NOMO-1 treated with dmso at 0.1 percent for 144 hours (cell line): Measurements from ENCODE around the gene ROM1.
"Not testable (repeated sequence)": the region's sequence is repeated elsewhere in the genome, so short reads cannot be mapped to it uniquely, and the experiment has no call there.

ENCODE experiments used
- DNase-seq: peaks from one replicate; lab custom pipeline; 2025; ENCODE audit not compliant: unreplicated experiment; lab: John Stamatoyannopoulos, UW

ROM1 gene

DNA sequence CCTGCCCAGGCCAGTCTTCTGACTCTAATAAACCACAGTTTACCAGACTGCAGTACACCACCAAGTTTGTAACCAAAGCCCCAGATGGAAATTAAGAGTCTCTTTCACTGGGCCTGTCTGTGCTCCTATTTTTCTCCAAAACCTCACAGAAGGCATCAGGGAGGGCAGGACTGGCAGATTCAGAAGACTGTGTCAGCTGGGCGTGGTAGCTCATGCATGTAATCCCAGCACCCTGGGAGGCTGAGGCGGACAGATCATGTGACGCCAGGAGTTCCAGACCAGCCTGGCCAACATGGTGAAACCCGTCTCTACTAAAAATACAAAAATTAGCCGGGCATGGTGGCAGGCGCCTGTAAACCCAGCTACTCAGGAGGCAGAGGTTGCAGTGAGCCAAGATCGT lies 27.7 kb upstream of the ROM1 start:
- DNase-seq, result not testable (repeated sequence)

- DNase-seq, result no peak
Measured at GRCh38 chr11:62588966-62589637, 24.0 kb upstream of the ROM1 start.

DNA sequence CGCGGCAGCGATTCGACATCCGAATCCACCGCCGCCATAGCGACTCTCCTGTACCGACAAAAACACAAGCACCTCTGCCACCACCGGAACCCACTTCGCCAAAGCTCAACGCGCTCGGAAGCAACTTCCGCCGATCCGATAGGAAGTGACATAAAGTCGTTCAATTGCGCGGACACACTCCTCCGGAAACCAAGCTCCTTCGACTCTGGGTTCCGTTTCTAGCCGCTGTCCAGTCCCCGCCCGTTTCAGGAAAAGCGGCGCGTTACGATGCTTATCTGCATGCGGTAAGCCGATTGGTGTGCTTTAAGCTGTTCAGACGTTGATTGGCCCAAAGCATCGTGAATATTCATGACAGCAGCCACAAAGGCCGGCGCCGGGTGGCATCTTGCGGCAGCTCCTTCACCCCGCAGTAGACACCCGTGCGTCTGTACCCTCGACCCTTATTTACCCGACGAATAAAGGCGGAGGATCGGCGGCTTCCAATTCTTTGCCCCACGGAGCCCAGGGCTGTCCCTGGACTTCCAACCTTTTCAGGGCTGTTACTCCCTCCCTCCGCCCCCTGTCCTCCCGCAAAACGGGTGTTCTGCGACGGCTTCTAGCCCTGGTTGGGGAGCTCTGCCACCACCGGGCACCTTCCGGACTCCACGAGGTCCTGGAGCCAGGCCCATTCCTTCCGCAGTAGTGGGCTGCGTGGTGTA lies 21.5 kb upstream of the ROM1 start, which contains the start of gene TUT1:
Gene TUT1 (minus strand): TSS at position 76 of the 698 bp plus-strand sequence. CDS start 38 bp downstream, at position 38.
- DNase-seq, result peak; percentile 99

GRCh38 chr11:62592146-62592815 lies 20.8 kb upstream of the ROM1 start:
- no peak for DNase-seq

DNA sequence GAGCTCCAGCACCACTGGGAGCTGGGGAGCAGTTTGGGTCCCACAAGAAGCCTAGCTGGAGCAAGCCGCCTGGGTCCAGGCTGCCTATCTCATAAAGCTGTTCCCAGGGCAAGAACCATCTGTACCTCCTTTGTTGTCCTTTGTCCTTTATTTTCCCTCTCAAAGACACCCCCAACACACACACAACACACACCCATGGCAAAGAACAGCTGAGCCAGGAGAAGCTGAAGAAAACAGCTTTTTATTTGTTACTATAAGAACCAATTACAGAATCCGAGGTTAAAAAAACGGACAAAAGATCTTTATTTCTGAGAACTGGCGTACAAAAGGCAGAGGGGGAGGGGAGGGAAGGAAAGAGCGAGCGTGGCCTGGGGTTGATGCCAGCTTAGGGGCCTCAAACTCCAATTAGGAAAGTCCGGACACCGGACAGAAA lies 20.1 kb upstream of the ROM1 start:
- no peak for DNase-seq

DNA sequence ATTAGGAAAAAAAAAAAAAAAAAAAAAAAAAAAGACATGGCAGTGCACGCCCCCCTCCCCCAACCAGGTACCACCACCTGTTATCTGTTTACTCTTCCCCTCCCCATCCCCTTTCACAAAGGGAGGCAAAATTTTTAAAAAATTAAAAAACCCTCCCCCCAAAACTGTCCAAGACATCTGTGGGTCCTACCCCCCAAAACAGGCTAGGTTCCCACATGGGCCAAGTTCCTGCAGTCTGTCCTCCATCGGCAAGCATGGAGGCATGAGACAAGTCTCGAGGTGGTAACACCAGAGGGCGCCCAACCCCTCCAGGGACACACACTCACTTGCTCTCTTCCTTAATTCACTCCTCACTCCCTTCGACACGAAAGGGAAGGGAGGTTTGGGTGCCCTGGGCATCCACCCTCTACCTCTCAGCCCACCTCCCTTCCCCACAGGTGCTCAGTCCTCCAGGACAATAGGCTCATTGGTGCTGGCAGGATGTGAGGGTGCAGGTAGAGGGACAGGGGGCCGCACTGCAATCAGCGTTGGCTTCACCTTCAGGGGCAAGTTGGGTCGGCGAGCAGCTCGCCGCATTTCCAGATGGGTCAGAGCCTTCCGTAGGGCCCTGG lies 19.5 kb upstream of the ROM1 start:
- DNase-seq, result peak; percentile 67

DNA sequence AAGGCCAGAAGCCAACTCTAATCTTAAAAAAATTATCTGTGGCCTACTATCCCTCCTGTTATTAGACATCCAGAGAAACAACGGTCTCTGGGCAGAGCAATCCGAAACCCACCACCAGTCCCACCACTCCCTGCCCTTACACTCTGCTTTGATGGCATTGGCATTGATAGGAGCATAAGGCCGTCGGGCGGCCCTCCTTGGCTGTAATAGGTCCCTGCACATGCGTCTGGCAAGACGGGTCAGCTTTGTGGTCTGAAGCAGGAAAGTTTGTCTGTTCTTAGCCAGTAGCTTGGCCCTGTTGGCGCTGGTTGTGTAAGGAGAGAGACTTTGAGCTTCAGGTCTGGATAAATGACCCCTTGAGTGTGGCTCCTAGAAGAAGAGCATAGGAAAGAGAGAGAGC lies 17.9 kb upstream of the ROM1 start:
- no peak for DNase-seq

GRCh38 chr11:62599069-62599696 lies 13.9 kb upstream of the ROM1 start:
- peak; percentile 96 for DNase-seq

- no peak for DNase-seq
Measured at GRCh38 chr11:62599901-62600300, 13.2 kb upstream of the ROM1 start.

GRCh38 chr11:62600367-62601121 lies 12.5 kb upstream of the ROM1 start:
- DNase-seq, result no peak

- DNase-seq, result no peak
Measured at GRCh38 chr11:62601122-62601371, 12.0 kb upstream of the ROM1 start.

GRCh38 chr11:62601372-62602140 lies 11.5 kb upstream of the ROM1 start, which contains the start of gene MTA2:
TSS of gene MTA2 (minus strand) at chr11:62601865. CDS start at chr11:62601450, 415 bp downstream.
- peak; percentile 100 for DNase-seq

DNA sequence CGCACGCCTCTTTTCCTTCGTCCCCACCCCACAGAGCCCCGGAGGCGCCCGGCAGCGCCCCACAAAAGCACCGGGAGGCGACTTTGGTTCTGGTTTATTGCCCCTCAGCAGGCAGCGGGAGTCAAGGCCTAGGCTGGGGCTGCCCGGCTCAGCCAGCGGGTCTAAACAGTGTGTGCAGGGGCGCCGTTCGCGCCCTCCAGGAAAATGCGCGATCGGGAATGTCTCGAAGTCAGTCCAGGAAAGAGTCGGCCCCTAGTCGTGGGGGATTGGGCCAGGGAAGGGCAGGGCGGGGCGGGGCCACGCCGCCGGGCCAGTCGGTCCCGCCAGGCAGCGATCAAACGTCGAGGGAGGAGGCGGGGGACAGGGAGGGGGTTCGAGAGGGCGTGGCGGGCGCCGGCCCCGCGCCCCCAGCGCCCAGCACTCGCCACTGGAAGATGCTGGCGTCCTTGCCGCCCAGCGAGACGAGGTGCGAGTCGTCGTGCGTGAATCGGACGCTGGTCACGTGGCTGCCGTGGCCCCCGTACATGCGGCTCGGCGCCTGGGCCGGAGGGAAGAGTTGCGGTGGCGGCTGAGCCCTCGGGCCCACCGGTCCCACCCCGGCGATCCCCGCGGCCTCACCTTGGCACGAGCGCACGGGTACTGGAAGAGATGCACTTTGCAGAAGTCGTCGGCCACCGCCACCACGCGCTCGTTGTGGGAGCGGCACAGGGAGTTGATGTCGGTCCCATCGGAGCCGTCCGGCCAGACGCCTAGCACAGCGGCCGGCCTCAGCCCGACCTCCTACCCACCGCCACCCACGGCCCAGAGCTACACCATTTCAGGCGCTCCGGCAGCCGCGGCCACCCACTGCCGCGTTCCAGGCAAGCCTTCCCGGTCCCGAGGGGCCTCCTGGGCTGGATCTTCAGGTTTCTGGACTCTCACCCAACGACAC lies 10.7 kb upstream of the ROM1 start:
- peak; percentile 47 for DNase-seq

GRCh38 chr11:62603072-62603408 lies 10.0 kb upstream of the ROM1 start:
- DNase-seq, result no peak

GRCh38 chr11:62603776-62604299 lies 9.2 kb upstream of the ROM1 start:
- DNase-seq, result no peak

DNA sequence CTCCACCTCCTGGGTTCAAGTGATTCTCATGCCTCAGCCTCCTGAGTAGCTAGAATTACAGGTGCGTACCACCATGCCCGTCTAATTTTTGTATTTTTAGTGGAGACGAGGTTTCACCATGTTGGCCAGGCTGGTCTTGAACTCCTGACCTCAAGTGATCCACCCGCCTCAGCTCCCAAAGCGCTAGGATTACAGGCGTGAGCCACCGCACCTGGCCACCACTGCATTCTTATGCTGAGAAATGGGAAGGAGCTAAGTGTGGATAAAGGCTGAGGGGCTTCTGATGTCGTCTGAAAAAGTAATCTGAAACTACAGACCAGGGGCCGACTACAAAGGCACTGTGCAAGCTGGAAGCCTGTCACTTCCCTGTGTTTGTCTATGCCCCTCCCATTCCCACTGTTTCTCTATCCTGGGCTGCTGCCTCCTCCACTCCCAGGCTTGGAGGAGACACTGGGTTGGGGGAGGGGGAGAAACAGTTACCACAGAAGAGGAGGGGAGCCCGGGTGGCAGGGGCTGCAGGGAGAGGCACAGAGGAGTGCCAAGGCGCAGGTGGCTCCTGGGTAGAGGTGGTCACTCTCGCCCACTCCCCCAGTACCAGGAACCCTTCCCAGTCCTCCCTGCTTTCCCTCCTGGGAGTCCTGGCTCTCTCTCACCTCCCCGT lies 8.5 kb upstream of the ROM1 start:
- DNase-seq, result no peak

GRCh38 chr11:62605467-62605866 lies 7.6 kb upstream of the ROM1 start:
- no peak for DNase-seq

DNA sequence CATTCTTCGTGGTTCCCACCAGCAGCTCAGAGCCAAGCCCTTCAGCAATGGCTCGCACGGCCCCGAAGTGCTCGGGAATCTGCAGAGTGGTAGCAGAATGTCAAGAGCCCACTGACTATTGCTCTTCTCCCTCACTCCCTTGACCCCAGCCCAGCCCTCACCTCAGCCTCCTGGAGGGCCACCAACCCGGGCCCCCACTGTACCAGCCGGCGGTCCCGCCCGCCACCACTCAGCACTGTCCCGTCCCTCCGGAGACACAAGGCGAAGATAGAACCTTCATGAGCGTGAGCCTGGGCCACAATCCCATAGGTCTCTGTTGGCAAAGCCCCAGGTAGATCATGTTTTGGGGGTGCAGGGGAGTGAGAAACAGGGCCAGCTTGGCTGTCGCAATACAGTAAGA lies 7.2 kb upstream of the ROM1 start:
- no peak for DNase-seq
